Measurements from ENCODE around the gene MKNK1.

The MKNK1 gene

GRCh38 chr1:46594063-46594462 is 10.0 kb downstream of the MKNK1 start:
- H3K27ac ChIP-seq (ENCODE audit: low read depth, low read length): no peak overlapping the region
- peaks cover 13% of the 10 kb centered on the region; the same call in 1 of the 2 replicates for H3K36me3 ChIP-seq (ENCODE audit: insufficient read depth, low read length)
- 97% methylated on average over 4 of the region's 5 CpGs for WGBS
- H3K4me1 ChIP-seq (ENCODE audit: insufficient read depth, low read length): no peaks in the 10 kb centered on the region
- no peaks in the 10 kb centered on the region for H3K9me3 ChIP-seq (ENCODE audit: insufficient read depth, low read depth, low read length)
- no peak overlapping the region for H3K4me3 ChIP-seq (ENCODE audit: low read length)
- H3K27me3 ChIP-seq (ENCODE audit: insufficient read depth, low read length): no peaks in the 10 kb centered on the region
- no peak overlapping the region for H3K9ac ChIP-seq (ENCODE audit: low read depth, low read length)

- Histone ChIP-seq H3K27me3 (ENCODE audit: insufficient read depth, low read length) (no peaks in the 10 kb centered on the region), H3K4me1 (ENCODE audit: insufficient read depth, low read length) (no peaks in the 10 kb centered on the region), H3K27ac (ENCODE audit: low read depth, low read length) (no peak overlapping the region), H3K9me3 (ENCODE audit: insufficient read depth, low read depth, low read length) (no peaks in the 10 kb centered on the region), H3K9ac (ENCODE audit: low read depth, low read length) (no peak overlapping the region), H3K36me3 (ENCODE audit: insufficient read depth, low read length) (peaks cover 13% of the 10 kb centered on the region; the same call in 1 of the 2 replicates), H3K4me3 (ENCODE audit: low read length) (no peak overlapping the region)
- WGBS: 92% methylated on average over 4 of the region's 4 CpGs
These were observed 11.2 kb downstream of the MKNK1 start for GRCh38 chr1:46592823-46593222.

GRCh38 chr1:46589529-46589928 is 14.5 kb downstream of the MKNK1 start:
- H3K4me1 ChIP-seq (ENCODE audit: insufficient read depth, low read length): no peaks in the 10 kb centered on the region
- H3K4me3 ChIP-seq (ENCODE audit: low read length): no peak overlapping the region
- H3K9me3 ChIP-seq (ENCODE audit: insufficient read depth, low read depth, low read length): no peaks in the 10 kb centered on the region
- H3K27ac ChIP-seq (ENCODE audit: low read depth, low read length): no peak overlapping the region
- peaks cover 13% of the 10 kb centered on the region; the same call in 1 of the 2 replicates for H3K36me3 ChIP-seq (ENCODE audit: insufficient read depth, low read length)
- no peaks in the 10 kb centered on the region for H3K27me3 ChIP-seq (ENCODE audit: insufficient read depth, low read length)
- H3K9ac ChIP-seq (ENCODE audit: low read depth, low read length): no peak overlapping the region
- 91% methylated on average over 3 of the region's 3 CpGs for WGBS

- 94% methylated on average over 7 of the region's 7 CpGs for WGBS
- H3K9me3 ChIP-seq (ENCODE audit: insufficient read depth, low read depth, low read length): no peaks in the 10 kb centered on the region
- H3K27me3 ChIP-seq (ENCODE audit: insufficient read depth, low read length): no peaks in the 10 kb centered on the region
- peaks cover 6% of the 10 kb centered on the region; the same call in 1 of the 2 replicates for H3K4me1 ChIP-seq (ENCODE audit: insufficient read depth, low read length)
- no peak overlapping the region for H3K27ac ChIP-seq (ENCODE audit: low read depth, low read length)
- H3K4me3 ChIP-seq (ENCODE audit: low read length): no peak overlapping the region
- no peak overlapping the region for H3K9ac ChIP-seq (ENCODE audit: low read depth, low read length)
- H3K36me3 ChIP-seq (ENCODE audit: insufficient read depth, low read length): peaks cover 8% of the 10 kb centered on the region
These were observed 17.0 kb downstream of the MKNK1 start for GRCh38 chr1:46587069-46587468.

DNA sequence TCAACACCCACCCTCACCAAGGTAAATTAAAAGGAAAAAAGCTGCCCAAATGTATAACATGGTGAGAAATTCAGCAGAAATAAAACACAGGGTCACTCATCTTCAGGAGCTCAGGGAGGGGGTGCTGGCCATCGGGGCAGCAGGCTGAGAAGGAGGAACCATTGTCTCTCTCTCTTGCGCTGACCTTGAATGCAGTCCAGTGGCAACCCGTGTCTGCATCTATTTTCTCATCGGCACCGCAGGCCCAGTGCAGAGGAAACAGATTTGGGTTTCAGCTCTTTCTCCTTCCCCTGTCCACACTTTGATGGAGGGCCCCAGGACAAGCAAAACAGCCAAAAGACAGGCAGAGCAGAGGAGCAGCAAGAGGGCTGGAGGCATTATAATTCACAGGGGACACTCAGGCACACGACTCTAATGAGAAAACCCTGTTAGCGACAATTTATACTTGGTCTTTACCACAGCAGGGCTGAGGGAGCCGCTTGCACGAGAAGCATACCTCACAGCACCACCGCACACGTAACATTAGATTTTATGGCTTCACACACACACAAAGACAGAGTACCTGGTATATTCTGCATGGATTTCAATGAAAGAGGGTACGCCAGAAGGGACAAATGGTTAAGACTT is 18.6 kb downstream of the MKNK1 start:
- no peak overlapping the region for H3K9ac ChIP-seq (ENCODE audit: low read depth, low read length)
- WGBS: 95% methylated on average over 12 of the region's 12 CpGs
- peaks cover 6% of the 10 kb centered on the region; the same call in 1 of the 2 replicates for H3K4me1 ChIP-seq (ENCODE audit: insufficient read depth, low read length)
- no peaks in the 10 kb centered on the region for H3K9me3 ChIP-seq (ENCODE audit: insufficient read depth, low read depth, low read length)
- H3K4me3 ChIP-seq (ENCODE audit: low read length): no peak overlapping the region
- no peak overlapping the region for H3K27ac ChIP-seq (ENCODE audit: low read depth, low read length)
- H3K27me3 ChIP-seq (ENCODE audit: insufficient read depth, low read length): no peaks in the 10 kb centered on the region
- peaks cover 3% of the 10 kb centered on the region for H3K36me3 ChIP-seq (ENCODE audit: insufficient read depth, low read length)

- Histone ChIP-seq H3K9me3 (ENCODE audit: insufficient read depth, low read depth, low read length) (no peaks in the 10 kb centered on the region), H3K27me3 (ENCODE audit: insufficient read depth, low read length) (no peaks in the 10 kb centered on the region), H3K9ac (ENCODE audit: low read depth, low read length) (no peak overlapping the region), H3K36me3 (ENCODE audit: insufficient read depth, low read length) (peaks cover 7% of the 10 kb centered on the region; the same call in 1 of the 2 replicates), H3K4me1 (ENCODE audit: insufficient read depth, low read length) (peaks cover 6% of the 10 kb centered on the region; the same call in 1 of the 2 replicates), H3K27ac (ENCODE audit: low read depth, low read length) (no peak overlapping the region), H3K4me3 (ENCODE audit: low read length) (no peak overlapping the region)
- 75% methylated on average over 5 of the region's 5 CpGs for WGBS
These were observed 20.6 kb downstream of the MKNK1 start for GRCh38 chr1:46583494-46583893.

- H3K4me1 ChIP-seq (ENCODE audit: insufficient read depth, low read length): peaks cover 6% of the 10 kb centered on the region; the same call in 1 of the 2 replicates
- no peak overlapping the region for H3K9ac ChIP-seq (ENCODE audit: low read depth, low read length)
- H3K9me3 ChIP-seq (ENCODE audit: insufficient read depth, low read depth, low read length): no peaks in the 10 kb centered on the region
- peaks cover 7% of the 10 kb centered on the region; the same call in 1 of the 2 replicates for H3K36me3 ChIP-seq (ENCODE audit: insufficient read depth, low read length)
- WGBS: 94% methylated on average over 7 of the region's 7 CpGs
- no peak overlapping the region for H3K27ac ChIP-seq (ENCODE audit: low read depth, low read length)
- no peak overlapping the region for H3K4me3 ChIP-seq (ENCODE audit: low read length)
- H3K27me3 ChIP-seq (ENCODE audit: insufficient read depth, low read length): no peaks in the 10 kb centered on the region
These were observed 21.1 kb downstream of the MKNK1 start for GRCh38 chr1:46582972-46583371.

GRCh38 chr1:46581681-46582455 is 22.2 kb downstream of the MKNK1 start:
- Histone ChIP-seq H3K36me3 (ENCODE audit: insufficient read depth, low read length) (peaks cover 7% of the 10 kb centered on the region; the same call in 1 of the 2 replicates), H3K27me3 (ENCODE audit: insufficient read depth, low read length) (no peaks in the 10 kb centered on the region), H3K9me3 (ENCODE audit: insufficient read depth, low read depth, low read length) (no peaks in the 10 kb centered on the region), H3K4me3 (ENCODE audit: low read length) (no peak overlapping the region), H3K4me1 (ENCODE audit: insufficient read depth, low read length) (peaks cover 6% of the 10 kb centered on the region; the same call in 1 of the 2 replicates), H3K27ac (ENCODE audit: low read depth, low read length) (no peak overlapping the region), H3K9ac (ENCODE audit: low read depth, low read length) (no peak overlapping the region)
- WGBS: 90% methylated on average over 4 of the region's 4 CpGs

DNA sequence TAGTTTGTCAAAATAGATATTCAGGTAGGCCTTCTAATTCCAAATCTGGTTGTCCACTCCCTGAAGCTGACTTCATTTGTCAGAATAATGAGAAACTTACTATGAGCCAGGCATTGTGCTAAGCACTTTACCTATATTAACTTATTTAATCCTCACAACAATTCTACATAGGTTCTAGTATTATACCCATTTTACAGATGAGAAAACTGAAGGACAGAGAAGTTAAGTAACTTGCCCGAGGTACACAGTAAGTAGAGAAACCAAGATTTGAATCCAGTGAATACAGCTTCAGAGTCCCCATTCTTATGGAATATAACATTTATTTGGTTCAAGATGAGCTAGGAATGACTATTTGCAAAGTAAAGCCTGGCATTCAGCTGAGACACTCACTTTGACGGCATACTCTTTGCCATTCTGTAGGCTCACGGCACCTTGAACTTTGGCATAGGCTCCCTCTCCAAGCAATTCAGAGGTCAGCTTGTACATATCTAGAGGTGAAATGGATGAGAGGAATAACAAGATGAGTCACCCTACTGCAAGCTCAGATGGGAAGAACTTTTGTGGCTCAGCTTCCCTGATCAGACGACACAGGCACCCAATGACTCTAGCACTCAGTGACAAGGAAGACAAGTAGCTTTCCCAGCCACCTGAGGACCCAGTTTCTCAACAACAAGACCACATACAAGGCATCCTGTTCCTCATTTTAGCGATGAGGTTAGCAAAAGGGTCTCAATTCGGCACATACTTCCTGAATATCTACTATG is 23.7 kb downstream of the MKNK1 start:
- H3K4me3 ChIP-seq (ENCODE audit: low read length): no peak overlapping the region
- WGBS: 97% methylated on average over 6 of the region's 6 CpGs

DNA sequence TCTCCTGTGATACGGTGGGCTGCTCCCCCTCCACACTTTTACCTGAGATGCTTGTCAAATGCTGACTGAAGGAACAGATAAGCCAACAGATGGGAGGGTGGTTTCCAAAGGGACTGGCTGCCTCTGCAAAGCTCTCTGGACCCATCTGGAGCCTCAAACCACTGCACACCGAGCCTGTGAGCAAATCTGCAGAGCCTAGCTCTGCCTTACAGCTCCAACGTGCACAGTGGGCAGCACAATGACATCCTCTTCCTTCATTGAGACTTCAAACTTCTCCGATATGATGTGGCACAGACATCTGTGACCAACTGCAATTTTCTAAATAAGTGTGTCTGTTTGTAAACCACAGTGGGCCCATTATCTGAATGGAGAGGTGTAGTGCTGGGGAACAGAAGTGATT is 26.4 kb downstream of the MKNK1 start:
- Histone ChIP-seq H3K4me3 (ENCODE audit: low read length) (no peak overlapping the region), H3K36me3 (ENCODE audit: insufficient read depth, low read length) (peaks cover 7% of the 10 kb centered on the region; the same call in 1 of the 2 replicates), H3K9ac (ENCODE audit: low read depth, low read length) (no peak overlapping the region), H3K9me3 (ENCODE audit: insufficient read depth, low read depth, low read length) (no peaks in the 10 kb centered on the region), H3K27ac (ENCODE audit: low read depth, low read length) (no peak overlapping the region), H3K4me1 (ENCODE audit: insufficient read depth, low read length) (peaks cover 13% of the 10 kb centered on the region; the same call in 1 of the 2 replicates), H3K27me3 (ENCODE audit: insufficient read depth, low read length) (no peaks in the 10 kb centered on the region)
- WGBS: 92% methylated on average over 4 of the region's 4 CpGs

More for the DNA sequence above, 23.7 kb downstream of the MKNK1 start:
- Histone ChIP-seq H3K4me1 (ENCODE audit: insufficient read depth, low read length) (peaks cover 16% of the 10 kb centered on the region; the same call in 1 of the 2 replicates), H3K9ac (ENCODE audit: low read depth, low read length) (no peak overlapping the region), H3K27ac (ENCODE audit: low read depth, low read length) (no peak overlapping the region), H3K9me3 (ENCODE audit: insufficient read depth, low read depth, low read length) (no peaks in the 10 kb centered on the region), H3K36me3 (ENCODE audit: insufficient read depth, low read length) (peaks cover 7% of the 10 kb centered on the region; the same call in 1 of the 2 replicates), H3K27me3 (ENCODE audit: insufficient read depth, low read length) (no peaks in the 10 kb centered on the region)

GRCh38 chr1:46576596-46576995 is 27.5 kb downstream of the MKNK1 start:
- peaks cover 10% of the 10 kb centered on the region; the same call in 1 of the 2 replicates for H3K4me1 ChIP-seq (ENCODE audit: insufficient read depth, low read length)
- no peaks in the 10 kb centered on the region for H3K27me3 ChIP-seq (ENCODE audit: insufficient read depth, low read length)
- H3K36me3 ChIP-seq (ENCODE audit: insufficient read depth, low read length): 0 out of 2 replicates have a peak, but pooled peaks cover 4% of the 10 kb centered on the region
- no peak overlapping the region for H3K4me3 ChIP-seq (ENCODE audit: low read length)
- H3K9me3 ChIP-seq (ENCODE audit: insufficient read depth, low read depth, low read length): no peaks in the 10 kb centered on the region
- H3K27ac ChIP-seq (ENCODE audit: low read depth, low read length): no peak overlapping the region
- WGBS: 78% methylated on average over 6 of the region's 6 CpGs
- no peak overlapping the region for H3K9ac ChIP-seq (ENCODE audit: low read depth, low read length)
